ENCODE results near the gene SLC39A2. TPM values are rescaled to one million over a fixed set of nuclear protein-coding genes. Genes with fewer than 3 reads are reported as not detected.

SLC39A2 gene
- total RNA-seq, 4 donors from 2014 or later: 1.0 to 1.1 TPM; not detected in 2

GRCh38 chr14:20970983-20971704 lies 27.9 kb upstream of the SLC39A2 start:
- peak; percentile 76 to 91 (median 89) for DNase-seq
- H3K4me1 ChIP-seq: peaks cover 0 to 4% (median 2%) of the 10 kb centered on the region in 4 donors
- no peaks in the 10 kb centered on the region for H3K9me3 ChIP-seq
- peak overlapping the region; percentile 13 to 73 (median 42) for H3K27ac ChIP-seq
- no peak for TF ChIP-seq POLR2A (IDR thresholded peaks at IDR 0.05)
- TF ChIP-seq CTCF (IDR thresholded peaks at IDR 0.05): peak; percentile 76 to 91 (median 84)
- H3K36me3 ChIP-seq: no peaks in the 10 kb centered on the region
- H3K27me3 ChIP-seq: no peaks in the 10 kb centered on the region
- peak overlapping the region; percentile 49 to 65 (median 60) for H3K4me3 ChIP-seq

GRCh38 chr14:20971705-20972021 lies 27.4 kb upstream of the SLC39A2 start:
- no peaks in the 10 kb centered on the region for H3K27me3 ChIP-seq
- H3K9me3 ChIP-seq: no peaks in the 10 kb centered on the region
- no peaks in the 10 kb centered on the region for H3K36me3 ChIP-seq
- peak overlapping the region; percentile 49 to 65 (median 60) for H3K4me3 ChIP-seq
- TF ChIP-seq CTCF (IDR thresholded peaks at IDR 0.05) (no peak), POLR2A (IDR thresholded peaks at IDR 0.05) (no peak)
- DNase-seq: no peak
- H3K27ac ChIP-seq: peak overlapping the region in 2 of 4 donors; percentile 51 to 73
- peaks cover 0 to 4% (median 2%) of the 10 kb centered on the region in 4 donors for H3K4me1 ChIP-seq

DNA sequence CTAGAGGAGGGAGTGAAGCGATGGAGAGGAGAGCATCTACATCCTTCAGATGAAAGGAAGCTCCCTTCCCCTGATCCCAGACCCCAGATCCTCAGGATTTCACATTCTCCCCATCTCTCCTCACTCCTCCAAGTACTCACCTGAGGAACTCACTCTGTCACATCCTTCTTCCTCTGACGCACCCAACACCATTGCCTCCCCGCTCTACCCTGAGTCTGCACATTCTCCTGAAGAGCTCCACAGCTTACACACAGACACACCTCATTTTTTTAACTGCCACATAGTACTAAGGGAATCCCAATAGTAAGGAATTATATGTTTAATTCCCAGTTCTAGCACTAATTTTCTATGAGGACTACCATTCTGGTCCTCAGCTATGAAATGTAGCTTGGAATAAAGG lies 25.6 kb upstream of the SLC39A2 start:
- H3K4me1 ChIP-seq: peaks cover 0 to 4% (median 2%) of the 10 kb centered on the region in 4 donors
- no peak overlapping the region for H3K4me3 ChIP-seq
- no peaks in the 10 kb centered on the region for H3K36me3 ChIP-seq
- H3K27ac ChIP-seq: no peak overlapping the region
- H3K27me3 ChIP-seq: no peaks in the 10 kb centered on the region
- no peaks in the 10 kb centered on the region for H3K9me3 ChIP-seq
- DNase-seq: no peak
- TF ChIP-seq CTCF (IDR thresholded peaks at IDR 0.05): no peak
- TF ChIP-seq POLR2A (IDR thresholded peaks at IDR 0.05): no peak

DNA sequence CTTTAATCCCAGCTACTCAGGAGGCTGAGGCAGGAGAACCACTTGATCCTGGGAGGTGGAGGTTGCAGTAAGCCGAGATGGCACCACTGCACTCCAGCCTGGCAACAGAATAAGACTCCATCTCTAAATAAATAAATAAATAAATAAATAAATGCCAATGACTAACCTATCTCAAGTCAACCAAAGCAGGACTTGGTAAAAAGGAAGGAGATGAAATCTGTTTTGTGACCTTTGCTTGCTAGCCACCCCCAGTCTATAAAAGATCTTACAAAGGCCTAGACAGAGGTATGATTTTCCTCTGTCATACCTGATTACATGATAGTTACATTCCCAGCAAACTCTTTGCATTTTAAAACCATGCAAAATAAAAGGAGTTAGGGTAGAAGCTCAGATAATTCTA lies 22.8 kb upstream of the SLC39A2 start:
- TF ChIP-seq POLR2A (IDR thresholded peaks at IDR 0.05) (no peak), CTCF (IDR thresholded peaks at IDR 0.05) (no peak)
- Histone ChIP-seq H3K27ac (no peak overlapping the region), H3K27me3 (no peaks in the 10 kb centered on the region), H3K9me3 (no peaks in the 10 kb centered on the region), H3K4me1 (peaks cover 0 to 3% (median 0%) of the 10 kb centered on the region in 4 donors), H3K36me3 (no peaks in the 10 kb centered on the region), H3K4me3 (no peak overlapping the region)
- no peak for DNase-seq

GRCh38 chr14:20978687-20979086 lies 20.4 kb upstream of the SLC39A2 start:
- H3K4me1 ChIP-seq: no peaks in the 10 kb centered on the region
- no peak overlapping the region for H3K27ac ChIP-seq
- H3K9me3 ChIP-seq: no peaks in the 10 kb centered on the region
- no peaks in the 10 kb centered on the region for H3K36me3 ChIP-seq
- no peak overlapping the region for H3K4me3 ChIP-seq
- H3K27me3 ChIP-seq: no peaks in the 10 kb centered on the region
- DNase-seq: no peak
- no peak for TF ChIP-seq POLR2A (IDR thresholded peaks at IDR 0.05)
- no peak for TF ChIP-seq CTCF (IDR thresholded peaks at IDR 0.05)
